Measurements from ENCODE around the gene ARL6IP5. TPM values are rescaled to one million over a fixed set of nuclear protein-coding genes. Genes with fewer than 3 reads are reported as not detected.

The ARL6IP5 gene
- total and polyA plus RNA-seq, 4 donors = 25.1 to 46.0 (median 33.8) TPM

DNA sequence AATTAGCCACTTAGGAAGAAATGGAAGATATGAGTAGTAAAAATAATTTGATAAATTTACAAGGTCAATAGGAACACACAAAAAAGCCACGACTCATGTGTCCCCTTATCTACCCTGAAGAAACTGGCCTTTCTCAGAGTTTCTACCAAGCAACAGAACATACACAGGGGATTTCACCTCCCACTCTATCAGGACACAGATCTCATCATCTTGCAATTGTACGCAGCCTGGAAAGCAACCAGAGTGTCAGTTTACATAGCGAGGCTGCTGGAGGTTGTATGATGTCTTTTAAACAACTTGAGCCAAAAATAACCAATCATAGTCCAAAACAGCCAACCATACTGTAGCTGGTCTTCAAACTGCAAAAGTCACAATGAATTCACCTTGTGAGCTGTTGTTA is 57.4 kb downstream of the ARL6IP5 start:
- Histone ChIP-seq H3K4me1 (ENCODE audit: control insufficient read depth in 4 of 4, insufficient read depth in 4 of 4, low read length in 3 of 4) (no peaks in the 10 kb centered on the region), H3K4me3 (ENCODE audit: low read depth in 1 of 3, low read length in 3 of 3) (no peak overlapping the region), H3K27me3 (ENCODE audit: control insufficient read depth in 4 of 4, insufficient read depth in 4 of 4, low read length in 3 of 4) (peaks cover 0 to 3% (median under 1%) of the 10 kb centered on the region in 4 donors), H3K36me3 (ENCODE audit: control insufficient read depth in 4 of 4, insufficient read depth in 3 of 4, low read depth in 1 of 4, low read length in 3 of 4) (no peaks in the 10 kb centered on the region), H3K27ac (ENCODE audit: low read depth in 1 of 2, low read length in 2 of 2) (no peak overlapping the region), H3K9ac (ENCODE audit: low read depth in 1 of 2, low read length in 2 of 2) (no peak overlapping the region), H3K9me3 (ENCODE audit: control insufficient read depth in 4 of 4, low read length in 3 of 4) (no peaks in the 10 kb centered on the region)
- TF ChIP-seq NR2F2 (IDR thresholded peaks at IDR 0.05) (no peak), EGR1 (IDR thresholded peaks at IDR 0.05; ENCODE audit: low read depth in 2 of 2) (no peak), HNF4G (IDR thresholded peaks at IDR 0.05) (no peak)
- TF ChIP-seq, protein P1, sequence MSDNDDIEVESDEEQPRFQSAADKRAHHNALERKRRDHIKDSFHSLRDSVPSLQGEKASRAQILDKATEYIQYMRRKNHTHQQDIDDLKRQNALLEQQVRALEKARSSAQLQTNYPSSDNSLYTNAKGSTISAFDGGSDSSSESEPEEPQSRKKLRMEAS (IDR thresholded peaks at IDR 0.05) = no peak
- WGBS = 50% methylated on average over 3 of the region's 3 CpGs
- no peak for DNase-seq (ENCODE audit: low spot score)

DNA sequence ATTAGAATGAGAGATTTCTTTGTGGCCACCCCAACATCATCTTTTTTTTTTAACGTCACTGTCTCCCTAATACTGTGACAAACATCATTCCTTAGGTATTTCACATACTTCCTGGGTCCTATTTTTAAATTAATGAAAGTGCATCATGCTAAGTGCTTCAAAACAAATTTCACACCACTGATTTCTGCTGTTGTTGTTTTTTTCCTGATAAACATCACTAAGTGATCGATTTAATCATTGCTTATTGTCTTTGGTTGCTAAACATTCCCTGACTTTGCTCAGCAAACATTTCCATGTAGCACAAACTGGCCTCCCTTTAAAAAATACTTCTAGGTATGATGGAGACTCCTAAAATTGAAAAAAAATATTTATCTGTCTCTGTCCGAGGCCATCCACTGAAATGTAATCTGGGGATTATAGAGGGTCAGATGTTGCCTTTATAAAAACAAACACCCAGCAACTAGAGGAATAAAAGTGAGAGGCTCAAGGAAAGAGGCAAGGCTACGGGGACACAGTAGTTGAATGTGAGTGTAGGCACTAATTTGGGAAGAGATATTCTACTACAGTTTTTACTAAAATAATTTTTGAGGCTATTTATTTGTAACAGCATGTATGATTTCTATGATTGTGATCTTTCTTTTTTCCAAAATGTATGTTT is 58.2 kb downstream of the ARL6IP5 start:
- Histone ChIP-seq H3K9ac (ENCODE audit: low read depth in 1 of 2, low read length in 2 of 2) (no peak overlapping the region), H3K36me3 (ENCODE audit: control insufficient read depth in 4 of 4, insufficient read depth in 3 of 4, low read depth in 1 of 4, low read length in 3 of 4) (no peaks in the 10 kb centered on the region), H3K27me3 (ENCODE audit: control insufficient read depth in 4 of 4, insufficient read depth in 4 of 4, low read length in 3 of 4) (peaks cover 0 to 3% (median under 1%) of the 10 kb centered on the region in 4 donors), H3K27ac (ENCODE audit: low read depth in 1 of 2, low read length in 2 of 2) (no peak overlapping the region), H3K4me3 (ENCODE audit: low read depth in 1 of 3, low read length in 3 of 3) (no peak overlapping the region), H3K4me1 (ENCODE audit: control insufficient read depth in 4 of 4, insufficient read depth in 4 of 4, low read length in 3 of 4) (no peaks in the 10 kb centered on the region), H3K9me3 (ENCODE audit: control insufficient read depth in 4 of 4, low read length in 3 of 4) (no peaks in the 10 kb centered on the region)
- no peak for DNase-seq (ENCODE audit: low spot score)
- TF ChIP-seq, protein P2, sequence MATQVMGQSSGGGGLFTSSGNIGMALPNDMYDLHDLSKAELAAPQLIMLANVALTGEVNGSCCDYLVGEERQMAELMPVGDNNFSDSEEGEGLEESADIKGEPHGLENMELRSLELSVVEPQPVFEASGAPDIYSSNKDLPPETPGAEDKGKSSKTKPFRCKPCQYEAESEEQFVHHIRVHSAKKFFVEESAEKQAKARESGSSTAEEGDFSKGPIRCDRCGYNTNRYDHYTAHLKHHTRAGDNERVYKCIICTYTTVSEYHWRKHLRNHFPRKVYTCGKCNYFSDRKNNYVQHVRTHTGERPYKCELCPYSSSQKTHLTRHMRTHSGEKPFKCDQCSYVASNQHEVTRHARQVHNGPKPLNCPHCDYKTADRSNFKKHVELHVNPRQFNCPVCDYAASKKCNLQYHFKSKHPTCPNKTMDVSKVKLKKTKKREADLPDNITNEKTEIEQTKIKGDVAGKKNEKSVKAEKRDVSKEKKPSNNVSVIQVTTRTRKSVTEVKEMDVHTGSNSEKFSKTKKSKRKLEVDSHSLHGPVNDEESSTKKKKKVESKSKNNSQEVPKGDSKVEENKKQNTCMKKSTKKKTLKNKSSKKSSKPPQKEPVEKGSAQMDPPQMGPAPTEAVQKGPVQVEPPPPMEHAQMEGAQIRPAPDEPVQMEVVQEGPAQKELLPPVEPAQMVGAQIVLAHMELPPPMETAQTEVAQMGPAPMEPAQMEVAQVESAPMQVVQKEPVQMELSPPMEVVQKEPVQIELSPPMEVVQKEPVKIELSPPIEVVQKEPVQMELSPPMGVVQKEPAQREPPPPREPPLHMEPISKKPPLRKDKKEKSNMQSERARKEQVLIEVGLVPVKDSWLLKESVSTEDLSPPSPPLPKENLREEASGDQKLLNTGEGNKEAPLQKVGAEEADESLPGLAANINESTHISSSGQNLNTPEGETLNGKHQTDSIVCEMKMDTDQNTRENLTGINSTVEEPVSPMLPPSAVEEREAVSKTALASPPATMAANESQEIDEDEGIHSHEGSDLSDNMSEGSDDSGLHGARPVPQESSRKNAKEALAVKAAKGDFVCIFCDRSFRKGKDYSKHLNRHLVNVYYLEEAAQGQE (IDR thresholded peaks at IDR 0.05) = no peak
- TF ChIP-seq, protein P3, sequence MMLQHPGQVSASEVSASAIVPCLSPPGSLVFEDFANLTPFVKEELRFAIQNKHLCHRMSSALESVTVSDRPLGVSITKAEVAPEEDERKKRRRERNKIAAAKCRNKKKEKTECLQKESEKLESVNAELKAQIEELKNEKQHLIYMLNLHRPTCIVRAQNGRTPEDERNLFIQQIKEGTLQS (IDR thresholded peaks at IDR 0.05) = no peak
- TF ChIP-seq SP1 (IDR thresholded peaks at IDR 0.05) = no peak
- 66% methylated on average over 4 of the region's 4 CpGs for WGBS

DNA sequence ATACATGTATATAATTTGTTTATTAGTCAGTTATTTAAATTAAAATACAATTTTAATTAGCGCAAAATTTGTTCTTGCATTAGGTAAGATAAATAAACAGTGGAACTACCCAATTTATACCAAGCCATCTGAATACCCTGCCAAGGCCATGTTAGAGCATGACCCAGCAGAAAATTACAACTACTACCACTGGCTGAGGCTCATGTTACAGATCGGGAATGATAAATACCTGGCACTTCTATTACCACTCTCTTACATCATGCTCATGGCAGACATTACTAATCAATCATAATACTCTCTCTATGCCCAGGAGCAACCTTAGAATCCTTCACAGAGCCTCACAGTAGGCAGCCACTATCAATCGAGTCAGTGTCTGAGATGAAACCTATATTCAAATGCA is 58.9 kb downstream of the ARL6IP5 start:
- H3K4me1 ChIP-seq (ENCODE audit: control insufficient read depth in 4 of 4, insufficient read depth in 4 of 4, low read length in 3 of 4) = no peaks in the 10 kb centered on the region
- TF ChIP-seq SP1 (IDR thresholded peaks at IDR 0.05) = no peak
- TF ChIP-seq, protein P4, sequence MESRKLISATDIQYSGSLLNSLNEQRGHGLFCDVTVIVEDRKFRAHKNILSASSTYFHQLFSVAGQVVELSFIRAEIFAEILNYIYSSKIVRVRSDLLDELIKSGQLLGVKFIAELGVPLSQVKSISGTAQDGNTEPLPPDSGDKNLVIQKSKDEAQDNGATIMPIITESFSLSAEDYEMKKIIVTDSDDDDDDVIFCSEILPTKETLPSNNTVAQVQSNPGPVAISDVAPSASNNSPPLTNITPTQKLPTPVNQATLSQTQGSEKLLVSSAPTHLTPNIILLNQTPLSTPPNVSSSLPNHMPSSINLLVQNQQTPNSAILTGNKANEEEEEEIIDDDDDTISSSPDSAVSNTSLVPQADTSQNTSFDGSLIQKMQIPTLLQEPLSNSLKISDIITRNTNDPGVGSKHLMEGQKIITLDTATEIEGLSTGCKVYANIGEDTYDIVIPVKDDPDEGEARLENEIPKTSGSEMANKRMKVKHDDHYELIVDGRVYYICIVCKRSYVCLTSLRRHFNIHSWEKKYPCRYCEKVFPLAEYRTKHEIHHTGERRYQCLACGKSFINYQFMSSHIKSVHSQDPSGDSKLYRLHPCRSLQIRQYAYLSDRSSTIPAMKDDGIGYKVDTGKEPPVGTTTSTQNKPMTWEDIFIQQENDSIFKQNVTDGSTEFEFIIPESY (IDR thresholded peaks at IDR 0.05) = no peak
- TF ChIP-seq TAF1 (conservative IDR thresholded peaks at IDR 0.05) = no peak
- no peak for TF ChIP-seq HNF4A (conservative IDR thresholded peaks at IDR 0.05)
- TF ChIP-seq GABPA (IDR thresholded peaks at IDR 0.05 in 1 of 2, conservative IDR thresholded peaks at IDR 0.05 in 1 of 2) = no peak
- no peak for TF ChIP-seq RAD21 (IDR thresholded peaks at IDR 0.05)
- TF ChIP-seq HNF4G (IDR thresholded peaks at IDR 0.05) = no peak
- no peak for TF ChIP-seq YY1 (IDR thresholded peaks at IDR 0.05)
- TF ChIP-seq, protein P5, sequence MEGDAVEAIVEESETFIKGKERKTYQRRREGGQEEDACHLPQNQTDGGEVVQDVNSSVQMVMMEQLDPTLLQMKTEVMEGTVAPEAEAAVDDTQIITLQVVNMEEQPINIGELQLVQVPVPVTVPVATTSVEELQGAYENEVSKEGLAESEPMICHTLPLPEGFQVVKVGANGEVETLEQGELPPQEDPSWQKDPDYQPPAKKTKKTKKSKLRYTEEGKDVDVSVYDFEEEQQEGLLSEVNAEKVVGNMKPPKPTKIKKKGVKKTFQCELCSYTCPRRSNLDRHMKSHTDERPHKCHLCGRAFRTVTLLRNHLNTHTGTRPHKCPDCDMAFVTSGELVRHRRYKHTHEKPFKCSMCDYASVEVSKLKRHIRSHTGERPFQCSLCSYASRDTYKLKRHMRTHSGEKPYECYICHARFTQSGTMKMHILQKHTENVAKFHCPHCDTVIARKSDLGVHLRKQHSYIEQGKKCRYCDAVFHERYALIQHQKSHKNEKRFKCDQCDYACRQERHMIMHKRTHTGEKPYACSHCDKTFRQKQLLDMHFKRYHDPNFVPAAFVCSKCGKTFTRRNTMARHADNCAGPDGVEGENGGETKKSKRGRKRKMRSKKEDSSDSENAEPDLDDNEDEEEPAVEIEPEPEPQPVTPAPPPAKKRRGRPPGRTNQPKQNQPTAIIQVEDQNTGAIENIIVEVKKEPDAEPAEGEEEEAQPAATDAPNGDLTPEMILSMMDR (IDR thresholded peaks at IDR 0.05; ENCODE audit: low read depth, low read length, missing input control) = no peak
- TF ChIP-seq FOXA1 (IDR thresholded peaks at IDR 0.05) = no peak
- TF ChIP-seq NR2F2 (IDR thresholded peaks at IDR 0.05) = no peak
- TF ChIP-seq, protein P2 (IDR thresholded peaks at IDR 0.05) = no peak
- no peak for TF ChIP-seq RXRA (IDR thresholded peaks at IDR 0.05)

More for the DNA sequence above, 58.9 kb downstream of the ARL6IP5 start:
- H3K27ac ChIP-seq (ENCODE audit: low read depth in 1 of 2, low read length in 2 of 2) = no peak overlapping the region
- H3K4me3 ChIP-seq (ENCODE audit: low read depth in 1 of 3, low read length in 3 of 3) = no peak overlapping the region
- H3K9me3 ChIP-seq (ENCODE audit: control insufficient read depth in 4 of 4, low read length in 3 of 4) = no peaks in the 10 kb centered on the region
- no peak overlapping the region for H3K9ac ChIP-seq (ENCODE audit: low read depth in 1 of 2, low read length in 2 of 2)
- no peaks in the 10 kb centered on the region for H3K36me3 ChIP-seq (ENCODE audit: control insufficient read depth in 4 of 4, insufficient read depth in 3 of 4, low read depth in 1 of 4, low read length in 3 of 4)
- WGBS = 75% methylated on average over 3 of the region's 3 CpGs
- DNase-seq (ENCODE audit: low spot score) = no peak
- peaks cover 0 to 3% (median under 1%) of the 10 kb centered on the region in 4 donors for H3K27me3 ChIP-seq (ENCODE audit: control insufficient read depth in 4 of 4, insufficient read depth in 4 of 4, low read length in 3 of 4)
